GM19438 (cell line): ENCODE data around the gene HNRNPA2B1.
A peak's percentile ranks its signal among the peaks of the same experiment; 100 is the strongest.

ENCODE experiments used
- ATAC-seq: cut with Tn5 transposase; IDR thresholded peaks from one replicate; pipeline ENCODE4 v1.9.1; 2021; ENCODE audit warnings: low read depth; ENCODE audit not compliant: unreplicated experiment

Gene HNRNPA2B1

DNA sequence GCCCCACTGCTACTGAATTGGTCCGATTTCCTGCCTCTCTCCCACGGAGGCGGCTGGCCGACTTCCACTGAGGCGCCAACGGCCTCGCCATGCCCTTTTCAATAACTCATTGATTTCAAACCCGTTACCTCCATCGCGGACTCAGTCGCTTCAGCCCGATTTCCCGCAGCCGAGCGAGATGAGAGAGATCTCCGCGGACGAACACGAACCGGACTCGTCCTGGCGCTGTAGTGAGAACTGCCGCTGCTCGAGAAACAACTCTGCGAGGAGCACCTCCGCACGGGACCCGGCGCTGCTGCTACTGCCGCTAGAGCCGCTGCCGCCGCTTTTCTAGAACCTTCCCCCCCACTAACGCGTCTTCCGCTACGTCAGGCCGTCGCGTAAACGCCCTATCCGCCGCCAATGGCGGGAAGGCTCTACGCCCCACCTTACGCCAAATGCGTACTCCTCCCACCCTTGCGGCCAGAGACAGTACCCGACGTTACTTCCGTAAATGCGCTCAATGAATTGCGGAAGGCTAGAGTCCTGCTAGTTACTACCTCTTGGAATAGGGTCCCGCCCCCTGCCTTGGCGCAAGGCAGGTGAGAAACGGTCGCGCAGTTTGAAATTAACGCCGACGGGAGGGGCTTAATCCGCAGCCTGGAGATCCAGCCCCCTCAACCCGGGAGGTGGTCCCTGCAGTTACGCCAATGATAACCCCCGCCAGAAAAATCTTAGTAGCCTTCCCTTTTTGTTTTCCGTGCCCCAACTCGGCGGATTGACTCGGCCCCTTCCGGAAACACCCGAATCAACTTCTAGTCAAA lies at the start of gene HNRNPA2B1:
Gene HNRNPA2B1, minus strand, starts transcription at position 303 of the 803 bp plus-strand sequence. Its CDS starts 169 bp downstream, at position 134.
- ATAC-seq, result peak; percentile 47

DNA sequence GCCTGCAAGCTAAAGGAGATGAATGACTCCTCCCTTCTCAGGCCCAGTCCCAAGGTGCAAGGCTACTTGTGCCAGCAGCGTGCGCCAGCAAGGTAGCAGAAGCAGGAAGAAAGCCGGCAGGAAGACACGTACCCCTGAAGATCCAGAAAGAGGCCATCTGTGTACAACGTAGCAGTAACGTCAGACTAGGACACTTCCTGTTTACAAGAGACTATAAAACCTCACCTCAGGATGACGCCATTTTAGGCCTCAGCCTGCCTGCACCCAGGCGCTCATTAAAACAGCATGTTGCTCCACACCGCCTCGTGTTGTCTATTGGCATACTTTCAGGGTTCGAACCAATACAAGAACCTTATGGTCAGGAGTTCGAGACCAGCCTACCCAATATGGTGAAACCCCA lies 49.7 kb upstream of the HNRNPA2B1 start:
- ATAC-seq, result no peak

GRCh38 chr7:26245150-26245549 lies 44.6 kb upstream of the HNRNPA2B1 start:
- no peak for ATAC-seq

DNA sequence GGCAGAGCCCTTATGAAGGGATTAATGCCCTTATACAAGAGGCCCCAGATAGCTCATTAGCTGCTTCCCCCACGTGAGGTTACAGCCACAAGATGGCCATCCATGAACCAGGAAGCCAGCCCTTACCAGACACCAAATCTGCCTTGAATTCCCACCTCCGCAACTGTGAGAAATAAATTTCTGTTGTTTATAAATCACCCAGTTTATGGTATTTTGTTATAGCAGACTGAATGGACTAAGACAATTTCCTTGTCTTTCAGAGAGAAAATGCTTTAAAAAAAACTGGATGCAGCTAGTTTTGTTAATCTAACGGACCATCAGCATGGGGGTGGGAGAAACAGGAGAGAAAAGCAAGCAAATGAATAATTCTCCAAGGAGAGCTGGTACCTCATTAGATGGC lies 37.5 kb upstream of the HNRNPA2B1 start:
- ATAC-seq, result no peak

GRCh38 chr7:26237035-26237807 lies 36.7 kb upstream of the HNRNPA2B1 start:
- ATAC-seq, result no peak

- no peak for ATAC-seq
Measured at GRCh38 chr7:26233902-26234511, 33.5 kb upstream of the HNRNPA2B1 start.

DNA sequence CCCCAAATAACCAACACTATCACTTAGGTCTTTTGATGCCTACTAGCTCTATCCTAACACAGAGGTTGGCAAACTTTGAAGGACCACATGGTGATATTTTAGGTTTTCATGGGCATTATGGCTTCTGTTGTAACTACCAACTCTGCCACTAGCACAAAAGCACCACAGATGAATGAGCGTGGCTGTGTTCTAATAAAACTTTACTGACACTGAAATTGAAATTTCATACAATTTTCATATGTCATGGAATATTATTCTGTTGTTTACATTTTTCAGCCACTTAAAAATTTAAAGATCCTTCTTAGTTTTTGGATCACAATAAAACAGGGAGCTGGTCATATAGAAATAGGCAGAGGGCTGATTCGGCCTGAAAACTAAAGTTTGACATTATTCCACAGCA lies 27.4 kb upstream of the HNRNPA2B1 start:
- no peak for ATAC-seq

- ATAC-seq, result no peak
Measured at GRCh38 chr7:26224359-26224758, 23.8 kb upstream of the HNRNPA2B1 start.

DNA sequence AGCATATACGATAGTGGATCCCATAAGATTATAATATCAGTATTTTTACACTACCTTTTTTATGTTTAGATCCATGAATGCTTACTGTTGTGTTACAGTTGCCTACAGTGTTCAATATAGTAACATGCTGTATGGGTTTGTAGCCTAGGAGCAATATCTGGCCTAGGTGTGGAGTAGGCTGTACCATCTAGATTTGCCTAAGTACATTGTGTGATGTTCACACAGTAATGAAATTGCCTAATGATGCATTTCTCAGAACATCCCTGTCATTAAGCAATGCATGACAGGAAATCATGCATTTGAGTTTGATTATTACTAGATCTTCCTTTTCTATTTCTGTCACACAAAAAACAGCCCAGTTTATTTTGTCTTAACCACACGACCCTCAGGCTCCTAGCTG lies 15.5 kb upstream of the HNRNPA2B1 start:
- ATAC-seq, result no peak

GRCh38 chr7:26213807-26214515 lies 13.4 kb upstream of the HNRNPA2B1 start:
- no peak for ATAC-seq

DNA sequence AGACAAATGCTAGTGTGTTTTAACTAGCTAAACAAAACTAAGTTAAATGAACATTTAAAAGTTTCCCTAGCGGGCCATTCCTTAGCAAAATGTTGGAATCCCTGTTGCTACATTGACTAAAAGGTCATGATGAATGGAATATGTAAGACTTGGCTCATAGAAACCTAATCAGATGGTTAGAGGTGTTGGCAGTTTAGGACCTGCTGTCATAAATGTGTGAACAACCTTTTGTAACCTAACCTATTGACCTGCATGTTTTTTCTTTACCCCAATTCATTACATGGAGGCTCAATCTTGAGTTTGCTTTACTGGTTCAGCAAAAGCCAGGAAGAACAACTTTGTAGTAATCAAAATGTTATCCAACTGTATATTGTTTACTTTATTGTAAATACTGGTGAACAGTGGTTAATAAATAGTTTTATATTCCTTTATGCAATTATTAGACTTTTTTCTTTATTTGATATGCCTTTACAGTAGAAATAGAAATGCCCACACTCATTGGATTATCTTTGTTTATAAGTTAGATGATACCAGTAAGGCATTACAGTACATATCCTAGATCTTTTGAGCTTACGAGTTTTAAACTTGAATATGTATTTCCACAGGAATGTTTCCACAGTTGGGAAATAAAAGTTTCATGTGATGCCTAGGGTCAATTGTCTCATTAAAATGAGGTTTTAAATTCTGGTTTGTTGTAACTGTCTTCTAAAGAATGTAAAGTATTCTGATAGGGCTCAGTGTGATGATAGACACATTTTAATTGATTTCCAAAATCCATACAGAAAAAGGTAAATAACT lies 12.6 kb upstream of the HNRNPA2B1 start:
- no peak for ATAC-seq

DNA sequence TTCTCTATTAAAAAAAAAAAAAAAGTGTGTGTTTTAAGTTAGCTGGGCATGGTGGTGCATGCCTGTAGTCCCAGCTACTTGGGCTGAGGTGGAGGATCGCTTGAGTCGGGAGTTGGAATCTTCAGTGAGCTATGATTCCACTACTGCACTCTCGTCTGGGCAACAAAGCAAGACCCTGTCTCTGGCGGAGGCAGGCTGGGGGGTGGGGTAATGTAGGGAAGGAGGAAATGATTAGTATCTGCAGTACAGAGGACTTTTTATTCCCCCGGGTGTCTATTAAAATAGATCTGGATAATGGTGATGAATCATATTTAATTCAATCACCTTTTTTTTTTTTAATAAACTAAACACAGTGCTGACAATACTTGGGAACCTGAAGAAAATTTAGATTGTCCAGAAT lies 7.5 kb upstream of the HNRNPA2B1 start:
- no peak for ATAC-seq

GRCh38 chr7:26203016-26203415 lies 2.5 kb upstream of the HNRNPA2B1 start:
- ATAC-seq, result no peak

DNA sequence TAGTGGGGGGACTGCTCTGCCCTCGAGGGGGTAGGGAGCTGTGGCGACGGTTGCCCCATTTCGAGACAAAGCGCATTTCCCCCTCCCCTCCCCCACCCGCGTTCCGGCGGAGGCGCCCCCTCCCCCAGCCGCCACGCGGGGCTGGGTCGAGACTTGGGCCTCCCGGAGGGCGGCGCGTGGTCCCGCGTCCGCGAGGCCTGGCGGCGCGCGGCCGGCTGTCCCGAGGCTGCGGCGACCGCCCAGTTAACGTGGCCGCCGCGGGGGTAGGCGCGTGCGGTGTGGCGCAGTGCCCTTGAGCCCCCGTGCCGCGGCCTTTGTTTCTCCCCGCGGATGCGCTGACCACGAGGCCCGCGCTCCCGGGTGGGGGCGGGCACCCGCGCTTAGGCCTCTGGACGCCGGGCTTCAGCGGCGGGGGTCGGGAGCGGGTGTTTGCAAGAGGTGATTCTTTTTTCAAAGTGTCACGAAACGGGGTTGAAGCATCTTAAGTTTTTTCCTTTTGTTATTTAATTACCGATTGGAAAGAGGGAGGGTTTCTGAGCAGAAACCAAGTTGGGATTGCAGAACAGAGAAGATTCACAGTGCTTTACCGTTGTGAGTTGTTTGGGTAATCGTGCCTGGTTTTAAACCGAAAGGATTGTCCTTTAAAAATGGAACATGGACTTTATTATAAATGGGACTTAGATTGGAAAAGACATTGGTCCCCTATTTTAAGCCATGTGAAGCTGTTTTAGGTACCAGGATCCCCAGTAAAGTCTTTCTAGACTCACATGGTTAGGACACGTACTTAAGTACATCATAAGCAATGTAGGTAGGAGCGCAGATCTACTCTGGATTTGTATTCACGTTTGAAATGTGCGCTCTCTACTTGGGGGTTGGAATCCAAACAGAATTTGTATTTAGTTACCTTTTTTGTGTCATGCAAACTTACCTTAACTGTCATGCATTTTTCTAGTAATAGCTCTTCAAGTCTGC lies 1.8 kb upstream of the HNRNPA2B1 start:
- peak; percentile 12 for ATAC-seq

DNA sequence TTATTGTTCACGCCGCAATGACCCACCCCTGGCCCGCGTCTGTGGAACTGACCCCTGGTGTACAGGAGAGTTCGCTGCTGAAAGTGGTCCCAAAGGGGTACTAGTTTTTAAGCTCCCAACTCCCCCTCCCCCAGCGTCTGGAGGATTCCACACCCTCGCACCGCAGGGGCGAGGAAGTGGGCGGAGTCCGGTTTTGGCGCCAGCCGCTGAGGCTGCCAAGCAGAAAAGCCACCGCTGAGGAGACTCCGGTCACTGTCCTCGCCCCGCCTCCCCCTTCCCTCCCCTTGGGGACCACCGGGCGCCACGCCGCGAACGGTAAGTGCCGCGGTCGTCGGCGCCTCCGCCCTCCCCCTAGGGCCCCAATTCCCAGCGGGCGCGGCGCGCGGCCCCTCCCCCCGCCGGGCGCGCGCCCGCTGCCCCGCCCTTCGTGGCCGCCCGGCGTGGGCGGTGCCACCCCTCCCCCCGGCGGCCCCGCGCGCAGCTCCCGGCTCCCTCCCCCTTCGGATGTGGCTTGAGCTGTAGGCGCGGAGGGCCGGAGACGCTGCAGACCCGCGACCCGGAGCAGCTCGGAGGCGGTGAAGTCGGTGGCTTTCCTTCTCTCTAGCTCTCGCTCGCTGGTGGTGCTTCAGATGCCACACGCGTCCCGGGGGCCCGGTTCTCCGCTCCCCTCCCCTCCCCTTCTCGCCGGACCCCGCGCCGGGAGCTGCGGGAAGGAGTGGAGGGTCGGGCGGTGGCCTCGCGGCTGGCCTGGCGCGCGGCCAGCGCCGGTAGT lies 887 bp upstream of the HNRNPA2B1 start, which contains the start of gene CBX3:
Gene CBX3, plus strand, starts transcription at position 499 of the 772 bp plus-strand sequence. CDS start 1,254 bp downstream, outside the sequence.
- ATAC-seq, result peak; percentile 40

GRCh38 chr7:26200038-26200443 lies 505 bp downstream of the HNRNPA2B1 start:
- ATAC-seq, result no peak

- no peak for ATAC-seq
Measured at GRCh38 chr7:26199301-26200037, 1.1 kb downstream of the HNRNPA2B1 start.
